Epithelial cell of prostate (primary cell): ENCODE measurements around the gene MTFP1.
"Not testable (repeated sequence)": the region's sequence is repeated elsewhere in the genome, so short reads cannot be mapped to it uniquely, and the experiment has no call there.

Experiments used
- DNase-seq: peaks from one replicate; pipeline ENCODE4 v3.0.0-alpha.2; 2011; ENCODE audit warnings: low read depth, low spot score
- H3K27ac ChIP-seq: fragments of 450-650 bp; 2 replicates; pipeline ENCODE4 v1.5.1; 2017; ENCODE audit warnings: mild to moderate bottlenecking

MTFP1 gene

GRCh38 chr22:30401024-30401423 lies 24.5 kb upstream of the MTFP1 start:
- not testable (repeated sequence) for H3K27ac ChIP-seq, DNase-seq

GRCh38 chr22:30402028-30402765 lies 23.4 kb upstream of the MTFP1 start:
- no peak for DNase-seq
- no peak overlapping the region for H3K27ac ChIP-seq

GRCh38 chr22:30402766-30403104 lies 22.8 kb upstream of the MTFP1 start:
- H3K27ac ChIP-seq, DNase-seq: not testable (repeated sequence)

- no peak overlapping the region for H3K27ac ChIP-seq
- no peak for DNase-seq
Observed at GRCh38 chr22:30404307-30404706, 21.3 kb upstream of the MTFP1 start.

DNA sequence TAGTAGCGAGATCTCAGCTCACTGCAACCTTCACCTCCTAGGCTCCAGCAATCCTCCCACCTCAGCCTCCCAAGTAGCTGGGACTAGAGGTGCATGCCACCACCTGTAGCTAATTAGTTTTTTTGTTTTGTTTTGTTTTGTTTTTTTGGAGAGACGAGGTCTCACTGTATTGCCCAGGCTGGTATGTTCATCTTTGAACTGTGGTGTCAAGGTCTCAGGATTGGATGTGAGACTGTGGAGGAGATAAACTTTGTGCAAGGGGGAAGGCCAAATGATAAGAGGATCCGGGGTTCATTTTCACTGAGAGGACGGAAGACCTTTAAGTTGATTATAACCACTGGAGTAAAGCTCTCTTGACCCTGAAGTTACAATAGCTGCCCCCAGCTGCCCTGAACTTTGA lies 19.8 kb upstream of the MTFP1 start:
- H3K27ac ChIP-seq, result no peak overlapping the region
- no peak for DNase-seq

DNA sequence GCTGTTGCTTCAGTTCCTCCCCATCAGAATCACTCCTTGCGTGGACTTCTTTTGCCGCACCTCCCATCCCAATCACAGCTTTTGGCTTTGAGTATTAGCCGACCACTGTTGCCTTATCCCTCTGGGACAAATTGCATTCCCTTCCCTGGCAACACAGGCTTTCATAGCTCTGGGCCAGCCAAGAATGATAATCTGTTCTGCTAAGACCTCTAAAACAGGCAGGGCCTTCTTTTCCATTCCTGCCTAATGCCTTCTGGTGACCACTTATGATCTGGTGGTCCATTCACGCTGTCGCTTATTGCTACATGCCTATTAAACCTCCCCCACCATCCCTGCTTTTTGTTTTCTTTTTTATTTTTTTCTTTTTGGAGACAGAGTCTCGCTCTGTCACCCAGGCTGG lies 19.2 kb upstream of the MTFP1 start:
- no peak for DNase-seq
- no peak overlapping the region for H3K27ac ChIP-seq

- H3K27ac ChIP-seq, result peak overlapping the region; percentile 76
- no peak for DNase-seq
Observed at GRCh38 chr22:30408388-30409102, 17.0 kb upstream of the MTFP1 start.

GRCh38 chr22:30411780-30412179 lies 13.8 kb upstream of the MTFP1 start:
- DNase-seq, result peak; percentile 84
- peak overlapping the region; percentile 76 for H3K27ac ChIP-seq

DNA sequence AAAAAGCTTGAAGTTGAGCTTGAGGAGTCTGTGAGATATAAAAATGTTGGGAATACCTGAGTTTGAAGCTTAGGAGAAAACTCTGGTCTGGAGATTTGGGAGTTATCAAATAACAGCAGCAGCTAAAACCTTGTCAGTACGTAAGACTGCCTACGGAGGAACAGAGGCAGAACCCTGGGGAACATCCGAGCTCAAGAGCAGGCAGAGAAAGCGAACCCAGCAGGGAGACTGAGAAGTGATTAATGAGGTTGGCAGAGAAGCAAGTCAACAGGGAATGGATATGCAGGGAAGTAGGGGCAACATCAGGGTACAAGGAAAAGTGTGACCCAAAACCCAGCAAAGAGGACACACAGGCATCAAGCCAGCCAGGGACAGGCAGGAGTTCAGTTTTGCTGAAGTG lies 12.6 kb upstream of the MTFP1 start:
- peak overlapping the region; percentile 76 for H3K27ac ChIP-seq
- no peak for DNase-seq

GRCh38 chr22:30413745-30414524 lies 11.6 kb upstream of the MTFP1 start:
- DNase-seq, result no peak
- H3K27ac ChIP-seq, result peak overlapping the region; percentile 99

DNA sequence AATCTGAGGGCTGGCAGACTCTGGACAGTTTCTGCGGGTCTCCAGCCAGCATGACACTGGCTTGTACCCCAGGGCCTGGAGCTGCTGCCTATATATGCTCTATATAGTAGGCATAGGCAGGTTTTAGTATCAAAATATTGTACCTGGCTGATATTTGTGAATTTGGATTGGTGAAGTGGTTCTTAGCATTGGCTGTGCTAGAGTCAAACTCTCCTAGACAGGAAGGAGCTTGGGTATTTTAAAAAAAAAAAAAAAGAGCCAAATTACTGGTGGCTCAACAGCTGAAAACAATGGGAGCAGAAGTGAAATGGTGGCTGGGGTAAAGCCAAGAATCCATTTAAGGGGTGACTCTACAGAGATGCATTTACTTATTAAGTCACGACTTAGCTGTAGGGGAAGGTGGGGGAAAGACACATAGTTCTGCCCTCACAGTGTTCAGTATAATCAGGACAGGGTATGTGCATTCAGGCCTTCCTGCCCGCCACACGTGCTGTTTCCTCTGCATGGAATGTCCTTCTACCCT lies 11.0 kb upstream of the MTFP1 start:
- peak overlapping the region; percentile 99 for H3K27ac ChIP-seq
- no peak for DNase-seq

- DNase-seq, result no peak
- peak overlapping the region; percentile 99 for H3K27ac ChIP-seq
Observed at GRCh38 chr22:30416403-30416802, 9.2 kb upstream of the MTFP1 start.

DNA sequence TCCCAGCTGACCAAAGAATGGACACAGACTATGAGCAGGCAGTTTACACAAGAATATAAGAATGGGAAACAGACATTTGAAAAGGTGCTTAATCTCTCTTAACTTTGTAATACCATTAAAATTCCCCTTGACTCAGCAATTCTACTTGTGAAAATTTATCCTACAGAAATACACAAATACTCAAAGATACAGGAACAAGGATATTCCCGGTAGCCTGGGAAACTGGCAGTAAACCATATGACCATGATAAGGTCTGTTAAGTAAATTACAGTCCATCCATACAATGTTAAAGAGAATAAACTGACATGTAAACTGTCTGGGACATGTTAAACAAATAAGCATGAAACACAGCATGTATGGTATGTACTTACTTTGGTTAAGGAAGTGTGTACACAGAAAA lies 8.7 kb upstream of the MTFP1 start:
- peak overlapping the region; percentile 99 for H3K27ac ChIP-seq
- no peak for DNase-seq

DNA sequence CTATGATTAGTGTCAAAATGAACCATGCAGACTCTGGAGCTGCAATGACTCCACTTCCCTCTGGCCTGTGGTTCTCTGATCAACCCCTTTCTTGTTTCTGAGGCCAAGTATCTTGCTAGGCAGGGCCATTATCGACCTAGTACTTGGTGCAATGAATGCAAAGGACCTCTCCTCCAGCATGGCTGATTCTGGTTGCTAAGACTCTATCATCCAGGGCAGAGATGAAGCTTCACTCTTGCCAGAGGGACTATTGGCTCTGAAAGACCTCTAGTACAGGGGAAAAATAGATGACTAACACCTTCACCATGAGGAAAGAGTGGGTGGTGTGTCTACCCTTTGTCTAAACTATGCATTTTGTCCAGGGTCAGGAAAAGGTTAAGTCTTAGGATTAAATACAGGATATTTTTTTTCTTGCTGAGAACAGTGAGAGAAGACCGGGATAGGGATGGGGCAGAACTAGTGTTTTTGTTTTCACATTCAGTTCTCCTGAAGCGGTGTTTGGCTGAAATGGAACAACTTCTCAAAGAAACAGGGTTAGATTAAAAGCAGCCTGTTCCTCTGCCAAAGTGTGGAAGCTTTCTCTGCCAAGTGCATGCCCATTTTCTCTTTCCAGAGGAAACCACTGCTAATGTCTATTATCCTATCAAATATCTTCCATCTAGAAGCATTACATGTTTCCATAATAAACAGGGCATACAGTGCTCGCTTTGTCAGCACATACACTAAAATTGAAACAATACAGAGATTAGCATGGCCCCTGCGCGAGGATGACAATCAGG lies 5.0 kb upstream of the MTFP1 start:
- H3K27ac ChIP-seq, result peak overlapping the region; percentile 99
- DNase-seq, result no peak

GRCh38 chr22:30421695-30422480 lies 3.7 kb upstream of the MTFP1 start:
- peak overlapping the region; percentile 99 for H3K27ac ChIP-seq
- DNase-seq, result no peak

DNA sequence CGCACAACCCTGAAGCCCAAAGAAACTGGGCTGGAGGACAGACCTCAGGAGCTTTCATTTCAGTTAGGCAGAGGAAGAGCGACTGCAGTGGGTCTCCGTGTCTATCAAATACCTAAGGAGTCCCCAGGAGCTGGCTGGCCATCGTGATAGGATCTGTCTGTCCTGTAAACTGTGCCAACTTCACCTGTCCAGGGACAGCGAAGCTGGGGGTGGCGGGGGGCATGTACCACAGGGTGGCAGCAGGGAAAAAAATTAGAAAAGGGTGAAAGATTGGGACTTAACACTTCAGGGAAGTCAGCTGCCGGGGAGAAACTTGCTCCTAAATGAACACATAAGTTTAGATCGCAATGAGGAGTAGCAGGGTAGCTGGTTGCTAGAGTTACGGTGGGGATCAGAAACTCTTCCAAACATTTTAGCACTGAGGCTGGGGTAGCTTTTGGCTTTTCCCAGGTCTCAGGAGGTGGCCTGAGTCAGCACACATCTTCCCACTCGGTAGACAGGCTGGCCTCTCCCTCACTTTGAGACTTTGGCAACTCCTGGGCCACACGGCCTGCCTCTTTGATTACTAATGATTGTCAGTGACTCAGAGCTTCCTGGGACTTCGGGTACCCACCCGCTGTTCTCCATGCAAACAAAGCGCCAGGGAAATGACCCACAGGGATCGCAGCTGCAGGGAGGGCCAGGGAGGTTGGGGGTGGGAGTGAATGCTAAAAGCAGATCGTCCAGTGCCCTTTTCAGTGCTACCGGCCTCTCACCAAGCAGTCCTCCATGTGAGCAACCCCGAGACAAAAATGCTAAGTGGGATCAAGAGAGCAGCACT lies 2.9 kb upstream of the MTFP1 start:
- DNase-seq, result peak; percentile 81
- peak overlapping the region; percentile 99 for H3K27ac ChIP-seq

GRCh38 chr22:30423301-30423958 lies 2.1 kb upstream of the MTFP1 start:
- DNase-seq, result no peak

GRCh38 chr22:30423959-30424533 lies 1.5 kb upstream of the MTFP1 start:
- DNase-seq, result peak; percentile 97
- H3K27ac ChIP-seq, result peak overlapping the region; percentile 99

More at GRCh38 chr22:30423301-30423958, 2.1 kb upstream of the MTFP1 start:
- peak overlapping the region; percentile 99 for H3K27ac ChIP-seq
